Measurements from ENCODE around the gene P3H3. TPM values are rescaled to one million over a fixed set of nuclear protein-coding genes. Genes with fewer than 3 reads are reported as not detected.
A peak's percentile ranks its signal among the peaks of the same experiment; 100 is the strongest.

P3H3 gene
- total RNA-seq, 1 donor from 2014 or later: 52.7 TPM

DNA sequence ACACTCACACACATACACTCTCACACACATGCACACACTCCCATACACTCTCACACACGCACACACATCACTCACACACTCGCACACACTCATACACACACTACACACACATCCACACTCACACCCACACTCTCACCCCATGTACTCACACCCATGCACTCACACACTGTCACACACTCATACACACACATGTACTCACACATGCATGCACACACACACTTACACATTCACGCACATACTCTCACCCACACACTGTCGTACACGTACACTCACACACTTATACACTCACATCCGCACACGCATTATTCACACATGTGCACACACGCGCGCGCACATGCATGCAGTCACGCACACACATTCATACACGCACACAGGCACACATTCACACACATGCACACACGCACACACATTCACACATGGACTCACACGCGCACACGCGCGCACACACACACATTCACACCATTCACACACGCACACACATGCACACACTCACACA is 10.5 kb upstream of the P3H3 start:
- Mint-ChIP-seq H3K9me3 (no peaks in the 10 kb centered on the region), H3K36me3 (ENCODE audit: low read depth) (peaks cover 3% of the 10 kb centered on the region), H3K27me3 (ENCODE audit: low read depth) (no peaks in the 10 kb centered on the region), H3K4me1 (peaks cover 65% of the 10 kb centered on the region), H3K27ac (ENCODE audit: unreplicated experiment) (peak overlapping the region; percentile 4), H3K4me3 (peak overlapping the region; percentile 21)
- TF ChIP-seq, protein P1, sequence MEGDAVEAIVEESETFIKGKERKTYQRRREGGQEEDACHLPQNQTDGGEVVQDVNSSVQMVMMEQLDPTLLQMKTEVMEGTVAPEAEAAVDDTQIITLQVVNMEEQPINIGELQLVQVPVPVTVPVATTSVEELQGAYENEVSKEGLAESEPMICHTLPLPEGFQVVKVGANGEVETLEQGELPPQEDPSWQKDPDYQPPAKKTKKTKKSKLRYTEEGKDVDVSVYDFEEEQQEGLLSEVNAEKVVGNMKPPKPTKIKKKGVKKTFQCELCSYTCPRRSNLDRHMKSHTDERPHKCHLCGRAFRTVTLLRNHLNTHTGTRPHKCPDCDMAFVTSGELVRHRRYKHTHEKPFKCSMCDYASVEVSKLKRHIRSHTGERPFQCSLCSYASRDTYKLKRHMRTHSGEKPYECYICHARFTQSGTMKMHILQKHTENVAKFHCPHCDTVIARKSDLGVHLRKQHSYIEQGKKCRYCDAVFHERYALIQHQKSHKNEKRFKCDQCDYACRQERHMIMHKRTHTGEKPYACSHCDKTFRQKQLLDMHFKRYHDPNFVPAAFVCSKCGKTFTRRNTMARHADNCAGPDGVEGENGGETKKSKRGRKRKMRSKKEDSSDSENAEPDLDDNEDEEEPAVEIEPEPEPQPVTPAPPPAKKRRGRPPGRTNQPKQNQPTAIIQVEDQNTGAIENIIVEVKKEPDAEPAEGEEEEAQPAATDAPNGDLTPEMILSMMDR (conservative IDR thresholded peaks at IDR 0.05): no peak
- no peak for DNase-seq (ENCODE audit: low read depth, low spot score)

DNA sequence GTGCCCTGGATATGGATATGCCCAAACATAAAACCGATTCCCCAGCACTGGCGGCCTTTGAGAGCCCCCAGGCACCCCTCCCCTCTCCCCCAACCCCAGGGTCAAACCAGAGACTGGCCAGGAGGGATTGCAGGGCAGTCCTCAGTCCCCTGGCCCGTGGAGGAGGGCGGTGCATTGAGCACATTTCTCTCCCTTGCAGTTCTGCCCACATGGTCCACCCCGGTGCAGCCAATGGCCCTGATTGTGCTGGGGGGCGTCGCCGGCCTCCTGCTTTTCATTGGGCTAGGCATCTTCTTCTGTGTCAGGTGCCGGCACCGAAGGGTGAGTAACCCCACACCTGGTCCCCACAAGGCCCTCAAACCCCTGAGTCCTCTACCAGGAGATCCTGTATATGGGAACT is 10.0 kb upstream of the P3H3 start:
- Mint-ChIP-seq H3K4me1 (peaks cover 69% of the 10 kb centered on the region), H3K36me3 (ENCODE audit: low read depth) (peaks cover 3% of the 10 kb centered on the region), H3K9me3 (no peaks in the 10 kb centered on the region), H3K4me3 (peak overlapping the region; percentile 58), H3K27ac (ENCODE audit: unreplicated experiment) (peak overlapping the region; percentile 78), H3K27me3 (ENCODE audit: low read depth) (no peaks in the 10 kb centered on the region)
- no peak for DNase-seq (ENCODE audit: low read depth, low spot score)
- TF ChIP-seq, protein P1 (conservative IDR thresholded peaks at IDR 0.05): no peak

DNA sequence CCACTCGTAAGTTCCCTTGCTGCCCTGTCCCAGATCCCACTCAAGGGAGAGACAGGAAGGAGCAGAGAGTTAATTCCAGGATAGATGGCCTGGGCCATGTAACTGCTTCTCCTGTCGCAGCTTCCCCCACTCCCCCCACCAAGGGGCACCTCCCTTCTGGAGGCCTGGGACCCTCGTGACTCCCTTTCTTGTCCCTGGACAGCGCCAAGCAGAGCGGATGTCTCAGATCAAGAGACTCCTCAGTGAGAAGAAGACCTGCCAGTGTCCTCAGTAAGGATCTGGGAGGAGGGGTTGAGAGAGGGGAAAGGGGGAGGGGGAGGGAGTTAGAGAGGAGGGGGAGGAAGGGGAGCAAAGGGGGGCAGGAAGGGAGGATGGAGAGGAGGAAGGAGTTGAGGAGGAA is 9.6 kb upstream of the P3H3 start:
- TF ChIP-seq, protein P1 (conservative IDR thresholded peaks at IDR 0.05): no peak
- Mint-ChIP-seq H3K36me3 (ENCODE audit: low read depth) (peaks cover 3% of the 10 kb centered on the region), H3K27me3 (ENCODE audit: low read depth) (no peaks in the 10 kb centered on the region), H3K9me3 (no peaks in the 10 kb centered on the region), H3K4me1 (peaks cover 66% of the 10 kb centered on the region), H3K27ac (ENCODE audit: unreplicated experiment) (peak overlapping the region; percentile 78), H3K4me3 (peak overlapping the region; percentile 58)
- DNase-seq (ENCODE audit: low read depth, low spot score): no peak

DNA sequence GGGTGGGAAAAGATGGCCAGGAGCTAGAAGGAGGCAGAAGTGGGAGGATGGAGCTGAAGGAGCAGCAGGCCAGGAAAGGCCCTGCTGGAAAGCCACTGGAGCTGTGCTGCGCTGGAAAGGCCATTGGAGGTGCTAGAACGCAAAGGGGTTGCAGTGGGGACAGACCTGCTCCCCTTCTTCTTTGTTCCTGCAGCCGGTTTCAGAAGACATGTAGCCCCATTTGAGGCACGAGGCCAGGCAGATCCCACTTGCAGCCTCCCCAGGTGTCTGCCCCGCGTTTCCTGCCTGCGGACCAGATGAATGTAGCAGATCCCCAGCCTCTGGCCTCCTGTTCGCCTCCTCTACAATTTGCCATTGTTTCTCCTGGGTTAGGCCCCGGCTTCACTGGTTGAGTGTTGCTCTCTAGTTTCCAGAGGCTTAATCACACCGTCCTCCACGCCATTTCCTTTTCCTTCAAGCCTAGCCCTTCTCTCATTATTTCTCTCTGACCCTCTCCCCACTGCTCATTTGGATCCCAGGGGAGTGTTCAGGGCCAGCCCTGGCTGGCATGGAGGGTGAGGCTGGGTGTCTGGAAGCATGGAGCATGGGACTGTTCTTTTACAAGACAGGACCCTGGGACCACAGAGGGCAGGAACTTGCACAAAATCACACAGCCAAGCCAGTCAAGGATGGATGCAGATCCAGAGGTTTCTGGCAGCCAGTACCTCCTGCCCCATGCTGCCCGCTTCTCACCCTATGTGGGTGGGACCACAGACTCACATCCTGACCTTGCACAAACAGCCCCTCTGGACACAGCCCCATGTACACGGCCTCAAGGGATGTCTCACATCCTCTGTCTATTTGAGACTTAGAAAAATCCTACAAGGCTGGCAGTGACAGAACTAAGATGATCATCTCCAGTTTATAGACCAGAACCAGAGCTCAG is 8.8 kb upstream of the P3H3 start:
- Mint-ChIP-seq H3K36me3 (ENCODE audit: low read depth) (peaks cover 3% of the 10 kb centered on the region), H3K27ac (ENCODE audit: unreplicated experiment) (peak overlapping the region; percentile 84), H3K9me3 (no peaks in the 10 kb centered on the region), H3K4me3 (peak overlapping the region; percentile 87), H3K4me1 (peaks cover 70% of the 10 kb centered on the region), H3K27me3 (ENCODE audit: low read depth) (no peaks in the 10 kb centered on the region)
- no peak for DNase-seq (ENCODE audit: low read depth, low spot score)
- TF ChIP-seq, protein P1 (conservative IDR thresholded peaks at IDR 0.05): no peak

DNA sequence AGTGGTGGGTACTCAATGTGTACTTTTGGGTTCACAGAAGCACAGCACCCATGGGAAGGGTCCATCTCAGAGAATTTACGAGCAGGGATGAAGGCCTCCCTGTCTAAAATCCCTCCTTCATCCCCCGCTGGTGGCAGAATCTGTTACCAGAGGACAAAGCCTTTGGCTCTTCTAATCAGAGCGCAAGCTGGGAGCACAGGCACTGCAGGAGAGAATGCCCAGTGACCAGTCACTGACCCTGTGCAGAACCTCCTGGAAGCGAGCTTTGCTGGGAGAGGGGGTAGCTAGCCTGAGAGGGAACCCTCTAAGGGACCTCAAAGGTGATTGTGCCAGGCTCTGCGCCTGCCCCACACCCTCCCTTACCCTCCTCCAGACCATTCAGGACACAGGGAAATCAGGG is 8.0 kb upstream of the P3H3 start:
- Mint-ChIP-seq H3K36me3 (ENCODE audit: low read depth) (peaks cover 6% of the 10 kb centered on the region), H3K9me3 (no peaks in the 10 kb centered on the region), H3K4me1 (peaks cover 75% of the 10 kb centered on the region), H3K4me3 (peak overlapping the region; percentile 87), H3K27me3 (ENCODE audit: low read depth) (peaks cover 2% of the 10 kb centered on the region), H3K27ac (ENCODE audit: unreplicated experiment) (peak overlapping the region; percentile 98)
- TF ChIP-seq, protein P1 (conservative IDR thresholded peaks at IDR 0.05): no peak
- DNase-seq (ENCODE audit: low read depth, low spot score): no peak

Data from neural crest cell (in vitro differentiated cells).